Gastrocnemius medialis (tissue), 4 donors: ENCODE data around the gene BDH1. TPM values are rescaled to one million over a fixed set of nuclear protein-coding genes. Genes with fewer than 3 reads are reported as not detected.

ENCODE experiments used
- ATAC-seq, 2 donors: fragments of 150-250 bp; one replicate each; pipeline ENCODE4 v1.9.1; 2016
- DNase-seq, 2 donors: peaks; one replicate each; pipeline ENCODE4 v3.0.0-alpha.2; 2019
- H3K27ac ChIP-seq, 4 donors: fragments of 200-600 bp; sonication (generic); 1 replicate in 1 of 4; 2 replicates in 3 of 4; pipeline ENCODE4 v1.5.1; 2016 to 2018; ENCODE audit warnings: mild to moderate bottlenecking in 2 of 4, moderate library complexity in 1 of 4
- H3K27me3 ChIP-seq, 3 donors: fragments of 200-600 bp; sonication (generic) in 2 of 3; 1 replicate in 1 of 3; 2 replicates in 2 of 3; pipeline versions ENCODE4 v1.5.1 to v1.6.0; 2016 to 2019; ENCODE audit warnings: mild to moderate bottlenecking in 1 of 3, moderate library complexity in 1 of 3
- H3K36me3 ChIP-seq, 2 donors: fragments of 200-600 bp; sonication (generic) in 1 of 2; one replicate each; pipeline ENCODE4 v1.5.1; 2017 to 2018
- H3K4me1 ChIP-seq, 2 donors: fragments of 200-600 bp; sonication (generic) in 1 of 2; one replicate each; pipeline ENCODE4 v1.5.1; 2016 to 2017; ENCODE audit warnings: mild to moderate bottlenecking in 2 of 2
- H3K4me3 ChIP-seq, 4 donors: fragments of 200-600 bp; sonication (generic) in 3 of 4; 1 replicate in 1 of 4; 2 replicates in 3 of 4; pipeline ENCODE4 v1.5.1; 2016 to 2019; ENCODE audit warnings: mild to moderate bottlenecking in 2 of 4
- H3K9me3 ChIP-seq, 3 donors: fragments of 200-600 bp; sonication (generic) in 2 of 3; 1 replicate in 1 of 3; 2 replicates in 2 of 3; pipeline ENCODE4 v1.5.1; 2016 to 2019
- POLR2A ChIP-seq, 2 donors: fragments of 450-650 bp; IDR thresholded peaks; one replicate each; pipeline ENCODE4 v1.6.1; 2017; ENCODE audit warnings: antibody characterized with exemption in 2 of 2, mild to moderate bottlenecking in 2 of 2, moderate library complexity in 2 of 2
- in situ Hi-C, 4 donors: fragments of 200-750 bp; cut with MboI; loops; one replicate each; pipeline versions ENCODE4 v1.15.0 to v1.8.0; 2017; ENCODE audit warnings: low sequenced_read_pairs in 4 of 4
- intact Hi-C: fragments of 100-400 bp; cut with DNase I; formaldehyde crosslinking; loops from one replicate; pipeline ENCODE4 v1.15.1; 2023; ENCODE audit warnings: low total_unique reads
- total RNA-seq, 4 donors: library from RNA; depleted of rRNA; stranded (reverse); fragments of >200 nt; gene quantifications; one replicate each; pipeline versions ENCODE4 v1.1.0 to v1.2.3, GENCODE V29; 2016
- TF ChIP-seq, protein P1 (sequence below), 5 experiments: fragments of 450-650 bp in 3 of 5; fragments of 200-600 bp in 2 of 5; sonication (generic) in 2 of 5; IDR thresholded peaks in 4 of 5; conservative IDR thresholded peaks in 1 of 5; 1 replicate in 4 of 5; 2 replicates in 1 of 5; pipeline ENCODE4 v1.5.1; 2016 to 2019; ENCODE audit warnings: antibody characterized with exemption in 5 of 5, mild to moderate bottlenecking in 3 of 5, moderate library complexity in 3 of 5

The BDH1 gene
- total RNA-seq, 4 donors from 2014 or later = 7.1 to 9.5 (median 8.9) TPM

DNA sequence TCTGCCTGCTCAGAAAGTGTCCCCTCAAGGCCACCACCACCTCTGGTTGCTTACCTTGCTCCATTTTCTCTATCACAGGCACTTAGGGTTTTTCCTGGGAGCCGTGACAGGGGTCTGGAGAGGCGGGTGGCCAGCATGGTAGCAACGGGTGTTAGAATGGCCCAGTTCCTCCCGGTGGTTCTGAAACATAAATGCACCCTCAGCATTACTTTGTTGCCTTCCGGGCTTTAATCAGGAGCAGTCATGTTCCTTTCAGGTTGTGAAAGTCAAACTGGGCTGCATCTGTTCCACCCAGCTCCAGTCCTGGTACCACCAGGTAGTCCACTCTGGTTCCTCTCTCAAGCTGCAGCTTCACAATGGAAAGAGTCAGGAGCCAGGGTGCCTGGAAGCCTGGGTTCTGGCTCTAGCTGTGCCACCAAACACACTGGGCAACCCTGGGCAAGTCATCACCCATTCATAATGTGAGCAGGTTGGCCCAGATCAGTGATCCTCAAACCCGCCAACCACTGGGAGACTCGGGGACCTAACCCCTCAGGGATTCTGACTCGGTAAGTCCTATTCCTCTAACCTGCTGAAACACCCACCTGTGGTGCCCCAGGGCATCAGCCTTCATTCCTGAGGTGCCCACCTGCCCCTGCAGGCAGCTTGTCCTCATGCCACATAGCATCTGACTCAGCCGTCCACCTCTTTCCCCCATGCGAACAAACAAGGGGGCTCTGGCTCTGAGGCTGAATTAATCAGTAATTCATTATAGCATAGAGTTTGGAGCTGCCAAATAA, 9.3 kb downstream of the BDH1 start:
- TF ChIP-seq, protein P1, sequence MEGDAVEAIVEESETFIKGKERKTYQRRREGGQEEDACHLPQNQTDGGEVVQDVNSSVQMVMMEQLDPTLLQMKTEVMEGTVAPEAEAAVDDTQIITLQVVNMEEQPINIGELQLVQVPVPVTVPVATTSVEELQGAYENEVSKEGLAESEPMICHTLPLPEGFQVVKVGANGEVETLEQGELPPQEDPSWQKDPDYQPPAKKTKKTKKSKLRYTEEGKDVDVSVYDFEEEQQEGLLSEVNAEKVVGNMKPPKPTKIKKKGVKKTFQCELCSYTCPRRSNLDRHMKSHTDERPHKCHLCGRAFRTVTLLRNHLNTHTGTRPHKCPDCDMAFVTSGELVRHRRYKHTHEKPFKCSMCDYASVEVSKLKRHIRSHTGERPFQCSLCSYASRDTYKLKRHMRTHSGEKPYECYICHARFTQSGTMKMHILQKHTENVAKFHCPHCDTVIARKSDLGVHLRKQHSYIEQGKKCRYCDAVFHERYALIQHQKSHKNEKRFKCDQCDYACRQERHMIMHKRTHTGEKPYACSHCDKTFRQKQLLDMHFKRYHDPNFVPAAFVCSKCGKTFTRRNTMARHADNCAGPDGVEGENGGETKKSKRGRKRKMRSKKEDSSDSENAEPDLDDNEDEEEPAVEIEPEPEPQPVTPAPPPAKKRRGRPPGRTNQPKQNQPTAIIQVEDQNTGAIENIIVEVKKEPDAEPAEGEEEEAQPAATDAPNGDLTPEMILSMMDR (IDR thresholded peaks at IDR 0.05 in 4 of 5, conservative IDR thresholded peaks at IDR 0.05 in 1 of 5) = no peak
- TF ChIP-seq POLR2A (IDR thresholded peaks at IDR 0.05) = no peak
- Histone ChIP-seq H3K4me3 (no peak overlapping the region), H3K4me1 (peaks cover 8 to 18% of the 10 kb centered on the region in 2 donors), H3K9me3 (no peaks in the 10 kb centered on the region), H3K27me3 (no peaks in the 10 kb centered on the region), H3K27ac (no peak overlapping the region), H3K36me3 (no peaks in the 10 kb centered on the region)
- in situ Hi-C loops (no loop called here), intact Hi-C loops (no loop called here)
- DNase-seq = no peak
- no peak for ATAC-seq

DNA sequence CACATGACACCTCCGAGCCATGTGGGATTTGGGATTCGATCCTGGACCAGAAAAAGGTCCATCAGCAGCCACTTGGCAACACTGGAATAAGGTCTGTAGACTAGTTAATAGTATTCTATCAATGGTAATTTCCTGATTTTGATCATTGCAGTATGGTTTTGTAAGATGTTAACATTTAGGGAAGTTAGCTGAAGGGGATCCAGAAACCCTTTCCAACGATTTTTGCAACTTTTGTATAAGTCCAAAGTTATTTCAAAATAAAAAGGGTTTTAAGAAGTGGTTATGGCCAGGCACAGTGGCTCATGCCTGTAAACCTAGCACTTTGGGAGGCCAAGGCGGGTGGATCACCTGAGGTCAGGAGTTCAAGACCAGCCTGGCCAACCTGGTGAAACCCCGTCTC, 10.2 kb downstream of the BDH1 start:
- in situ Hi-C loops = no loop called here
- no peaks in the 10 kb centered on the region for H3K27me3 ChIP-seq
- DNase-seq (no peak), ATAC-seq (no peak)
- no peaks in the 10 kb centered on the region for H3K36me3 ChIP-seq
- intact Hi-C loops = no loop called here
- TF ChIP-seq POLR2A (IDR thresholded peaks at IDR 0.05) = no peak
- TF ChIP-seq, protein P1 (IDR thresholded peaks at IDR 0.05 in 4 of 5, conservative IDR thresholded peaks at IDR 0.05 in 1 of 5) = no peak
- peaks cover 6 to 16% of the 10 kb centered on the region in 2 donors for H3K4me1 ChIP-seq
- H3K27ac ChIP-seq = no peak overlapping the region
- no peaks in the 10 kb centered on the region for H3K9me3 ChIP-seq
- no peak overlapping the region for H3K4me3 ChIP-seq

DNA sequence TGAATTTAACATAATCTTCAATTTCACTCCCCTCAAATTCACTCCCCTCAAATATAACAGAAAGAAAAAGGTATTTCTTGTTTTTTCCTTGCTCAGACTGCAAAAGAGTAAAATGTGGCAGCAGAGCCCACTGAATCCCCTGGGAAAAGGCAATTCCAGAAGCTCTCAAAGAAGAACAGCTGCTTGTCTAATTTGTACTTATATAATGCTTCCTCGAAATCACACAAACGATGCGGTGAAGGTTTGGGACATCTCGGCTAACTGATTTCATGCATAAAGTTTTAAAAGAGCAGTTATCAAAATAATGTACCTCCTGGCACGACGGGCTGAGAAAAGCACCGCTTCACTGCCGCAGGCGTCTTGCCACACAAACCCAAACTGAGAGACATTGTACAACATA, 10.7 kb downstream of the BDH1 start:
- H3K27me3 ChIP-seq = no peaks in the 10 kb centered on the region
- H3K36me3 ChIP-seq = no peaks in the 10 kb centered on the region
- peaks cover 1 to 11% of the 10 kb centered on the region in 2 donors for H3K4me1 ChIP-seq
- in situ Hi-C loops (no loop called here), intact Hi-C loops (no loop called here)
- H3K27ac ChIP-seq = no peak overlapping the region
- no peak for DNase-seq
- no peak overlapping the region for H3K4me3 ChIP-seq
- no peaks in the 10 kb centered on the region for H3K9me3 ChIP-seq
- TF ChIP-seq POLR2A (IDR thresholded peaks at IDR 0.05) = no peak
- TF ChIP-seq, protein P1 (IDR thresholded peaks at IDR 0.05 in 4 of 5, conservative IDR thresholded peaks at IDR 0.05 in 1 of 5) = no peak
- ATAC-seq = no peak

DNA sequence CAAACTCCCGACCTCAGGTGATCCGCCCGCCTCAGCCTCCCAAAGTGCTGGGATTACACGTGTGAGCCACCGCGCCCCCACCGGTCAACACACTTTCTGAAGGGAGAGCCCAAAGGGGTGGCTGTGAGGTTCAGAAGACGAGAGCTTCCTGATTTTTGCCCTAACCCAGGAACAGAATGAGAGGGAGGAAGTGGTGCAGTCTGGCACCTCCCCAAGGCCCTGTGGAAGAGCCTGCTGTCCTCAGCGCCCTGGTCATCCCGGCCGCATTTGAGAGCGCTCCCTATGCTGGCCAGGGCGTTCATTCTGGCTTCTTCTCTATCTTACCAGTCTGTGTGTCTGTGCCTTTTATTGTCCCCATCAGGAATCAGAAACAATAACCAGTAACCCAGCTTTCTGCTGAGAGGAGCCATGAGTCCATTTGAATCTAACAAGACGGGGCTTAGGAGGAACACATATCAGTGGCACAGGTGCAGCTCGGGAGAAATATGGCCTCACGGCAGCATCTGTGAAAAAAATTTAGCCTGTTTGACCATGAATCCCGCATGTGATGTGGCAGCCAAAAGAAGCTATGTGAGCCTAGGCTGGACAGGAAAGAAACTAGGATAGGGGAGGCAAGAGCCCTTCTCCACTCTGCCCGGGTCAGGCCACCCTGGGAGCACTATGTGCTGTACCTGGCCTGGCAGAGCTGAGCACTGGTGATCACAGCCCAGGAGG, 12.9 kb downstream of the BDH1 start:
- no peak for TF ChIP-seq POLR2A (IDR thresholded peaks at IDR 0.05)
- TF ChIP-seq, protein P1 (IDR thresholded peaks at IDR 0.05 in 4 of 5, conservative IDR thresholded peaks at IDR 0.05 in 1 of 5) = no peak
- no peak overlapping the region for H3K4me3 ChIP-seq
- no peak for ATAC-seq
- H3K27ac ChIP-seq = no peak overlapping the region
- intact Hi-C loops (no loop called here), in situ Hi-C loops (no loop called here)
- DNase-seq = peak in 1 of 2 donors; percentile 42
- no peaks in the 10 kb centered on the region for H3K36me3 ChIP-seq
- H3K27me3 ChIP-seq = no peaks in the 10 kb centered on the region
- H3K9me3 ChIP-seq = no peaks in the 10 kb centered on the region
- peaks cover 0 to 7% of the 10 kb centered on the region in 2 donors for H3K4me1 ChIP-seq
